DLD1 (cell line): ENCODE data around the gene ITM2C.

Experiments
- in situ Hi-C: cut with HindIII; loops from 2 replicates; pipeline ENCODE4 v1.10.0; 2017; ENCODE audit warnings: low sequenced_read_pairs

ITM2C gene

DNA sequence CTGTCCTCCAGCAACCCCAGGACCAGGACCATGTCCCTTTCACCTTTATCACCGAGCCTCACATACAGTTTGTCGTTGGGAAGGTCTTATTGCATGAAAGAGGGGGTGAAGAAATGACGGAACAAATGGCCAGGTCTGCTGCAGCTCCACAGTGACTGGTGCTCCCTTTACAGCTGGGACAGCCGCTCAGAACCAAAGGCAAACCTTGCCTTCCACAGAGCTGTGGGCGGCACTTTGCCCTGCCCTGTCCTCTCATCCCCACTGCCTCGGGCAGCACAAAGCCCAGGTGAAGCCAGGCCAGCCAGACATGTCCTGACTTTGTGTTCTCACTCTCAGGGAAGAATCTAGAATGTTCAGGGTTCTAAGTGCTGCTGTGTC, 59.3 kb downstream of the ITM2C start:
- in situ Hi-C loops = no loop called here

GRCh38 chr2:230924470-230925341, 60.0 kb downstream of the ITM2C start, which contains the start of gene GPR55:
Gene GPR55, minus strand, starts transcription at chr2:230925242. Its CDS starts 14,280 bp downstream, at chr2:230910962.
- in situ Hi-C loops = no loop called here

DNA sequence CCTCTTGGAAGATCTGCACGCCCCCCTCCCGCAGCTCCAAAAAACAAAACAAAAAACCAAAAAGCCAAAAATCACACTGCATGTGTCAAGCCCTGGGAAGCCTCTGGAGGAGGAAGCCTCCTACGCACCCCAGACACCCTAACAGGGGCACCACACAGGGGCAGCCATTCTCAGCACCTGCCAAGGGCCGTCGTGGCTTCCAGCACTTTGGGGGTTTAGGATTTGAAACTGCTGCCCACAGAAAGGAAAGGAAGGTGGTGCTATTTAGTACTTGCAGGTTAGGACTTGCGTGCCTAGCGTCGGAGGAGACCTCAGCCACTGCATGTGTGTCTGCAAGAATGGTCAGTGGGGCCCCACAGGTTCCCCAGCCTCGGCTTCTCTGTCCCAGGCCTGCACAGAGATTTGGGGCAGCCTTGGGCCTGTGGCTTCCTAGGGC, 60.7 kb downstream of the ITM2C start:
- in situ Hi-C loops = no loop called here

- in situ Hi-C loops = no loop called here
These were observed 61.4 kb downstream of the ITM2C start for GRCh38 chr2:230925879-230926765.

GRCh38 chr2:230927711-230928341, 63.1 kb downstream of the ITM2C start:
- in situ Hi-C loops = no loop called here
